Measurements from ENCODE around the gene ADAMTS4. TPM values are rescaled to one million over a fixed set of nuclear protein-coding genes. Genes with fewer than 3 reads are reported as not detected.
A peak's percentile ranks its signal among the peaks of the same experiment; 100 is the strongest.

Gene ADAMTS4
- total RNA-seq, 2 donors from 2014 or later: 0.55 to 3.4 TPM

DNA sequence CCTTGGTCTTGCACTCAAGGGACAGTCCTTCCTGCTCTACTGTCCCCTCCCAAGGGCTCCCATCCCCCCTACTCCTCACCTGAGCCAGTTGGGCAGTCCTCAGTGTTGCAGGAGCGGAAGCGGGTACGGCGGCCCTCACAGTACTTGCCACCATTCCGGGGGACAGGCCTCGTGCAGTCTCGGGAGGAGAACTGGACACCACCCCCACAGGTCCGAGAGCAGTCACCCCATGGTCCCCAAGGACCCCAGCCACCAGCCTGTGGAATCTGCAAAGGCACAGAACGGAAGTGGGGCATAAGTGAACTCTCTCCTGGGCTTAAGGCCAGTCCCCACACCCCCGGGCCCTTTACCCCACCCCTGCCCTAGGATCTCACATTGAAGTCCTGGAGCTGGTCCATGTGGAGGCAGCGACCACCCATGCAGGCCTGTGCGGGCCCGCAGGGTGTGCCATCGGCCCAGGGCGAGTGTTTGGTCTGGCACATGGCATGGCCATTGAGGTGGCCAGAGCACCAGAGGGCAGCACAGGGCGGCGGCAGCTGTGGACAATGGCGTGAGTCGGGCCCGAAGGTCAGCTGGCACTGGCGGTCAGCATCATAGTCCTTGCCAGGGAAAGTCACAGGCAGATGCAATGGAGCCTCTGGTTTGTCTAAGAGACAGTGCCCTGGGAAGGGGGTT lies 5.2 kb downstream of the ADAMTS4 start:
- no peaks in the 10 kb centered on the region for H3K4me1 ChIP-seq (replicated peaks)
- 81% methylated on average over 15 of the region's 21 CpGs for WGBS

DNA sequence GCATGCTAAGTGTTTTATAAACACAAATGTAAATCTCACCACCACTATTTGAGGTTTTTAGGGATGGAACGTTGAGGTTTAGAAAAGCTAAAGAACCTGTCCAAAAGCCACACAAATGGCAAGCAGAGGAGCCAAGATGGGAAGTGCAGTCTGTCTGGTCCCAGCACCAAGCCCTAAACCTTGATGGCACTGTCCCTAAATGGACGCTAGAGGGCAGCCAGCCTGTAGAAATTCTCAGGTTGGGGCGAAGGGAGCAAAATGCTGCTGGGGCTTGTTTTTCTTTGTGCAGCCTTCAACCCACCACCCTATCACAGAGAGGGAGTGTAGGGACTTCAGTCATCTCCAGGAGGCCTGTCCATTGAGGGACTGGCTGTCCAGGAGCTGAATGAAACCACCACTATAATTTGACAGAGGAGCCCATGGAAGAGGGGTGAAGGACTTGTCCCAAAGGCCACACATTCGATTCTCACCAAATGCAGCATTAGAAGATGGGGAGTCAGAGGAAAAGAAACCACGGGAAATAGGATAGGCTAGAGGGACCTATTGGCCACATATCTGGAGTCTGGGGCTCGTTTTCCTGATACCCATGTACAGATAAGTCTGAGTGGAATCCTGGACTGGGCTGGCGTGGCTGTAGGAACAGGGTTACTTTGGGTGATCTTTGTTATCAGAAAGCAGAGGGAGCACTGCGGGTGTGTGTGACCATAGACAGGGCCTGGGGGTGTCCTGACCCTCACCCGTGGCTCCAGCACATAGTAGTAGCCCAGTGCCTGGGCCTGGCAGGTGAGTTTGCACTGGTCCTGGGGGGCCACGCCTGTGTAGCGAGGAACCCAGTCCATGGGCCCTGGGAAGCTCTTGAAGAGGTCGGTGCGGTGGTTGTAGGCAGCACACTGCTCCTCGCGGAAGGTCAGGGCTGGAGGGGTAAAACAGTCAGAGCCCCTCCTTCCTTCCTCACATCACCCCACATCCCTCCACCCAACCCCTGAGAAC lies 6.1 kb downstream of the ADAMTS4 start:
- Histone ChIP-seq H3K4me3 (no peak overlapping the region), H3K27ac (no peak overlapping the region), H3K36me3 (no peaks in the 10 kb centered on the region), H3K4me1 (replicated peaks) (no peaks in the 10 kb centered on the region), H3K9me3 (no peaks in the 10 kb centered on the region), H3K27me3 (replicated peaks; ENCODE audit: insufficient read depth) (no peaks in the 10 kb centered on the region)
- peak; percentile 56 for DNase-seq (ENCODE audit: low spot score)
- intact Hi-C loops (cut with DNase I): no loop called here
- 61% methylated on average over 15 of the region's 15 CpGs for WGBS
- TF ChIP-seq, protein P1, sequence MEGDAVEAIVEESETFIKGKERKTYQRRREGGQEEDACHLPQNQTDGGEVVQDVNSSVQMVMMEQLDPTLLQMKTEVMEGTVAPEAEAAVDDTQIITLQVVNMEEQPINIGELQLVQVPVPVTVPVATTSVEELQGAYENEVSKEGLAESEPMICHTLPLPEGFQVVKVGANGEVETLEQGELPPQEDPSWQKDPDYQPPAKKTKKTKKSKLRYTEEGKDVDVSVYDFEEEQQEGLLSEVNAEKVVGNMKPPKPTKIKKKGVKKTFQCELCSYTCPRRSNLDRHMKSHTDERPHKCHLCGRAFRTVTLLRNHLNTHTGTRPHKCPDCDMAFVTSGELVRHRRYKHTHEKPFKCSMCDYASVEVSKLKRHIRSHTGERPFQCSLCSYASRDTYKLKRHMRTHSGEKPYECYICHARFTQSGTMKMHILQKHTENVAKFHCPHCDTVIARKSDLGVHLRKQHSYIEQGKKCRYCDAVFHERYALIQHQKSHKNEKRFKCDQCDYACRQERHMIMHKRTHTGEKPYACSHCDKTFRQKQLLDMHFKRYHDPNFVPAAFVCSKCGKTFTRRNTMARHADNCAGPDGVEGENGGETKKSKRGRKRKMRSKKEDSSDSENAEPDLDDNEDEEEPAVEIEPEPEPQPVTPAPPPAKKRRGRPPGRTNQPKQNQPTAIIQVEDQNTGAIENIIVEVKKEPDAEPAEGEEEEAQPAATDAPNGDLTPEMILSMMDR (IDR thresholded peaks at IDR 0.05): peak; percentile 45 to 80 (median 71)
- TF ChIP-seq POLR2AphosphoS5 (IDR thresholded peaks at IDR 0.05) (peak; percentile 50), POLR2A (IDR thresholded peaks at IDR 0.05) (no peak)

More for the DNA sequence above, 5.2 kb downstream of the ADAMTS4 start:
- Histone ChIP-seq H3K9me3 (no peaks in the 10 kb centered on the region), H3K4me3 (no peak overlapping the region), H3K27ac (no peak overlapping the region), H3K36me3 (no peaks in the 10 kb centered on the region), H3K27me3 (replicated peaks; ENCODE audit: insufficient read depth) (no peaks in the 10 kb centered on the region)
- intact Hi-C loops (cut with DNase I): no loop called here
- no peak for TF ChIP-seq POLR2A (IDR thresholded peaks at IDR 0.05)
- no peak for DNase-seq (ENCODE audit: low spot score)

DNA sequence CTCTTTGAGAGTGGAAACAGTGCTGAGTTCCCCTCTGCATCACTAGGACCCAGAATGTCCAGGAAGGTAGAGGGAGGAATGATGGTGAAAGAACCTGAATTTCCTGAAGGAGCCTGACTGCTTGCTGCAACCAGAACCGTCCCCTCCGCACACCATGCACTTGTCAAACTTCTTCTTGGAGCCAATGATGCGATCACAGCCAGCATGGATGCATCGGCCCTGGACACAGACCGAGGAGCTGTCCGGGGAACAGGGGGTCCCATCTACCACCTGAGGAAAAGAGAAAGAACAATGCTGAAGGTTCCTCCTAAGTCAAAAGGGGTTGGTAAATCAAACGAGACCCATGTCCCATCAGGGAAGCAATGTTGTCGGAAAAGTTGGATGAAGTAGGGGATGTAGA lies 6.9 kb downstream of the ADAMTS4 start:
- intact Hi-C loops (cut with DNase I): no loop called here
- TF ChIP-seq, protein P1 (IDR thresholded peaks at IDR 0.05): no peak
- no peak for TF ChIP-seq POLR2A (IDR thresholded peaks at IDR 0.05)
- no peak for TF ChIP-seq POLR2AphosphoS5 (IDR thresholded peaks at IDR 0.05)
- WGBS: 55% methylated on average over 8 of the region's 8 CpGs
- H3K36me3 ChIP-seq: no peaks in the 10 kb centered on the region
- H3K4me3 ChIP-seq: no peak overlapping the region
- H3K27me3 ChIP-seq (replicated peaks; ENCODE audit: insufficient read depth): no peaks in the 10 kb centered on the region
- H3K9me3 ChIP-seq: no peaks in the 10 kb centered on the region
- no peak for DNase-seq (ENCODE audit: low spot score)
- H3K27ac ChIP-seq: no peak overlapping the region
- no peaks in the 10 kb centered on the region for H3K4me1 ChIP-seq (replicated peaks)

DNA sequence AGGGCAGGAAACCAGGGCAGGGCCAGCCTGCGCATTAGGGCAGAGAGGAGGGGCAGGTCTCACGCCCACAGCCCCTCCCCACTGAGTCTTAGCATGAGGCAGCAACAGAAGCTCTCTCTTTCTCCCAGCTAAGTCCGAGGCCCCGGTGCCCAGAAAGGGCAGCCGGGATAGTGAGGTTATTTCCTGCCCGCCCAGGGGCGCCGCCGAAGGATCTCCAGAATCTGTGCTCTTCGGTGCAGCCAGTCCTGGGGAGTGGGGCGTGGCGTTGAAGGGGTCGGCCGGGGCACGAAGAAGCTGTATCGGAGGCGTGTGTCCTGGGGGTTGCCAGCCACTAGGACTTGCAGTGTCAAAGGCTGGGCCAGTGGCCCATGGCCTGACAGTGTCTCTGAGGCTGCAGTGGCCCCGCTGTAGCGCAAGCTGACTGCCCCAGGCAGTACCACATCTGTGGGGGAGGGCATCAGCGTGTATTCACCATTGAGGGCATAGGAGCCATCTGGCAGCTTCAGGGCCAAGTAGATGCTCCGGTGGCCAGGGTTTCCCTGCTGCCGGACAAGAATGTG lies 7.8 kb downstream of the ADAMTS4 start:
- no peak for DNase-seq (ENCODE audit: low spot score)
- no peaks in the 10 kb centered on the region for H3K9me3 ChIP-seq
- TF ChIP-seq POLR2A (IDR thresholded peaks at IDR 0.05) (no peak), POLR2AphosphoS5 (IDR thresholded peaks at IDR 0.05) (no peak)
- TF ChIP-seq, protein P1 (IDR thresholded peaks at IDR 0.05): no peak
- 69% methylated on average over 22 of the region's 22 CpGs for WGBS
- H3K4me1 ChIP-seq (replicated peaks): no peaks in the 10 kb centered on the region
- no peak overlapping the region for H3K4me3 ChIP-seq
- H3K36me3 ChIP-seq: no peaks in the 10 kb centered on the region
- H3K27me3 ChIP-seq (replicated peaks; ENCODE audit: insufficient read depth): no peaks in the 10 kb centered on the region
- H3K27ac ChIP-seq: no peak overlapping the region
- intact Hi-C loops (cut with DNase I): no loop called here

DNA sequence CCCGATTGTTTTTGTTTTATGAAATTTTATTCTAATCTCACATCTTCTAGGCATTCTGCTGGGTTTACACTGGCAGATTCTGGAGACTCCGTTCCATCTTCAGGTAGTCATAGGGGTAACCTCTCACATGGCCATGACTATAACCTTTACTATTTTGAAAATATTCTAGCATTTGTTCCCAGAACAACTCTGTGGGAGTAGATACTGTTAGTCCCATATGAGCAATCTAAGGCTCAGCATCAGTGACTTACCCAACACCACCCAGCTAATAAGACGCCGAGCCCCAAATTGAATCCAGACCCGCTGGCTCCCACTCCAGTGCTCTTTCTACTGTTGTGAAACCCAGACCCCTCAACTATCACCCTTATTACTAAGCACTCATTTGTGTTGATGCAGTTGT lies 9.8 kb downstream of the ADAMTS4 start:
- intact Hi-C loops (cut with DNase I): no loop called here
- Histone ChIP-seq H3K27ac (no peak overlapping the region), H3K4me3 (no peak overlapping the region), H3K36me3 (no peaks in the 10 kb centered on the region), H3K9me3 (no peaks in the 10 kb centered on the region), H3K4me1 (replicated peaks) (no peaks in the 10 kb centered on the region), H3K27me3 (replicated peaks; ENCODE audit: insufficient read depth) (no peaks in the 10 kb centered on the region)
- no peak for DNase-seq (ENCODE audit: low spot score)
- TF ChIP-seq, protein P1 (IDR thresholded peaks at IDR 0.05): no peak
- no peak for TF ChIP-seq POLR2A (IDR thresholded peaks at IDR 0.05)
- no peak for TF ChIP-seq POLR2AphosphoS5 (IDR thresholded peaks at IDR 0.05)
- 94% methylated on average over 5 of the region's 5 CpGs for WGBS
